Measurements from ENCODE around the gene ITPR3.

GRCh38 chr6:33725222-33725621 lies 104.1 kb downstream of the ITPR3 start:
- TF ChIP-seq CTCF (IDR thresholded peaks at IDR 0.05) = no peak
- no peak for TF ChIP-seq POLR2A (IDR thresholded peaks at IDR 0.05)
